Transverse colon (tissue), 4 donors: ENCODE measurements around the gene GJC1.

Source experiments
- CTCF ChIP-seq, 5 experiments: fragments of 200-600 bp in 3 of 5; fragments of 450-650 bp in 2 of 5; sonication (generic) in 3 of 5; IDR thresholded peaks; 1 replicate in 2 of 5; 2 replicates in 3 of 5; pipeline ENCODE4 v1.5.1; 2016 to 2017; ENCODE audit warnings: antibody characterized with exemption in 5 of 5, inconsistent platforms in 3 of 5, mild to moderate bottlenecking in 2 of 5, moderate library complexity in 1 of 5
- EP300 ChIP-seq: sonication (generic); formaldehyde crosslinking; IDR thresholded peaks from one replicate; pipeline ENCODE4 v1.6.1; 2017; ENCODE audit warnings: antibody characterized with exemption, low read depth
- POLR2A ChIP-seq: fragments of 450-650 bp; IDR thresholded peaks from one replicate; pipeline ENCODE4 v1.6.1; 2016; ENCODE audit warnings: antibody characterized with exemption, mild to moderate bottlenecking, moderate library complexity
- POLR2AphosphoS5 ChIP-seq, 3 donors: sonication (generic); formaldehyde crosslinking; IDR thresholded peaks; one replicate each; pipeline ENCODE4 v1.6.1; 2016; ENCODE audit warnings: antibody characterized with exemption in 3 of 3

DNA sequence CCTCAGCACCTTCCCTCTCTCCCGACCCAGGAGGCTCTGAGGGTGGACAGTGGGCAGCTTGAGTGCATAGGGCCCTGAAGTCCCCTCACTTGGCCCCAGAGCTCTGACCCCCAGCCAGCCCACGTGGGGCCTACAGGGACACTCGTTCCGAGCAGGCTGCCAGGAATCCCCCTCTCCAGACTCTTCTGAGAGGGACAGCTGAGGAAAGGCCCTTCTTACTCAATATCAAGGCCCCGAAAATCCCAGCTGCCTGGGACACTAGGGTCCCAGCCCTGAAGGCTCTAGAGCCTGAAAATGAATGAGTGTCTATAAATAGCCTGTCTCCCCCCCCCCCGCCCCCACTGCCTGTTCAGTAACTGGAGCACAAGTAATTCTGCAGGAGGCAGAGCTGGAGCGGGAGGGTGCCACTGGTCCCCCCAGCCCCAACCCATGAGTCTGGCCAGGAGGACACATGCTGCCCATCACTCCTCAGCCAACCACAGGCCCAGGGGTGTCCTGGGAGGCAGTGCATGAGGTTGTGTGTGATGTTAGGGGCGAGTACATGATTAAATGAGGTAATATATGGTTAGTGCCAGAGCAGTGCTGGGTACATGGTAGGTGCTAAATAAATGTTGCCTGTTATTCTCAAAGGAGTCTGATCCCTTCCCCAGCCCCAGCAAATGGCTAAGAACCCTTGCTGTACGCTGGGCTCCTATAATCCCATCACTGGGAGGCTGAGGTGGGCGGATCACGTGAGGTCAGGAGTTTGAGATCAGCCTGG lies 59.7 kb downstream of the GJC1 start:
- TF ChIP-seq CTCF (IDR thresholded peaks at IDR 0.05) (no peak), POLR2A (no peak), POLR2AphosphoS5 (IDR thresholded peaks at IDR 0.05) (no peak), EP300 (no peak)
